Measurements from ENCODE around the gene CSAD.

DNA sequence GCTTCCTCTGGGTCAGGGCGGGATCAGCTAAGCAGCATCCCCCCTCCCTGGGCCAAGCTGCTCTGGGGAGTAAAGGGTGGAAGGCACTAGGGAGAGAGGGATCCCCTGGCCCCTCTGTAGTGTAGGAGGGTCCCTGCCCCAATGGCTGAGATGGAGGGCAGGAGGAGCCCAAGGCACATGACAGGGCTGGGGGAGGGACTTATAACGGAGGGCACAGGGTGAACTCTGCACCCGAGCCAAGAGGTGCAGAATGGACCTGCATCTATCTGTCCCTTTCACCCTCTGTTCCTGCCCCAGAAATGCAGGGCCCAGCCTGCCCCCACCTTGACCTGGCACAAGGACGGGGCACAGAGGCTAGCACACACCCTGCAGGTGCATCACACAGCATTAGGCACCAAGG is 30.1 kb upstream of the CSAD start:
- TF ChIP-seq, protein P1, sequence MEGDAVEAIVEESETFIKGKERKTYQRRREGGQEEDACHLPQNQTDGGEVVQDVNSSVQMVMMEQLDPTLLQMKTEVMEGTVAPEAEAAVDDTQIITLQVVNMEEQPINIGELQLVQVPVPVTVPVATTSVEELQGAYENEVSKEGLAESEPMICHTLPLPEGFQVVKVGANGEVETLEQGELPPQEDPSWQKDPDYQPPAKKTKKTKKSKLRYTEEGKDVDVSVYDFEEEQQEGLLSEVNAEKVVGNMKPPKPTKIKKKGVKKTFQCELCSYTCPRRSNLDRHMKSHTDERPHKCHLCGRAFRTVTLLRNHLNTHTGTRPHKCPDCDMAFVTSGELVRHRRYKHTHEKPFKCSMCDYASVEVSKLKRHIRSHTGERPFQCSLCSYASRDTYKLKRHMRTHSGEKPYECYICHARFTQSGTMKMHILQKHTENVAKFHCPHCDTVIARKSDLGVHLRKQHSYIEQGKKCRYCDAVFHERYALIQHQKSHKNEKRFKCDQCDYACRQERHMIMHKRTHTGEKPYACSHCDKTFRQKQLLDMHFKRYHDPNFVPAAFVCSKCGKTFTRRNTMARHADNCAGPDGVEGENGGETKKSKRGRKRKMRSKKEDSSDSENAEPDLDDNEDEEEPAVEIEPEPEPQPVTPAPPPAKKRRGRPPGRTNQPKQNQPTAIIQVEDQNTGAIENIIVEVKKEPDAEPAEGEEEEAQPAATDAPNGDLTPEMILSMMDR (IDR thresholded peaks at IDR 0.05; ENCODE audit: insufficient read depth, low read length, poor library complexity, severe bottlenecking) = no peak
- TF ChIP-seq EZH2phosphoT487 (conservative IDR thresholded peaks at IDR 0.05; ENCODE audit: low read length) = no peak
